ENCODE data around the gene KIF5B. TPM values are rescaled to one million over a fixed set of nuclear protein-coding genes. Genes with fewer than 3 reads are reported as not detected.
A peak's percentile ranks its signal among the peaks of the same experiment; 100 is the strongest.

KIF5B gene
- total and polyA plus RNA-seq, 2 of the 4 experiments (the other 2 are of a cell fraction): 33.5 to 68.5 TPM

- Histone ChIP-seq H2BK120ac (ENCODE audit: low read depth, low read length) (no peak overlapping the region), H3K56ac (ENCODE audit: extremely low read depth, insufficient read depth, low read length) (no peak overlapping the region), H3K4me1 (ENCODE audit: control insufficient read depth, insufficient read depth, low read length) (no peaks in the 10 kb centered on the region), H3K9me1 (ENCODE audit: insufficient read depth, low read length) (no peaks in the 10 kb centered on the region), H4K5ac (ENCODE audit: low read depth, low read length) (no peak overlapping the region), H3K9ac (ENCODE audit: low read depth, low read length) (no peak overlapping the region), H3K27me3 (ENCODE audit: control insufficient read depth, insufficient read depth, low read length) (peaks cover 4% of the 10 kb centered on the region; the same call in 1 of the 2 replicates), H2BK20ac (ENCODE audit: low read depth, low read length) (no peak overlapping the region), H3K36me3 (ENCODE audit: control insufficient read depth, insufficient read depth, low read length) (no peaks in the 10 kb centered on the region), H2AFZ (replicated peaks; ENCODE audit: low read length, poor library complexity) (peak overlapping the region; percentile 7), H3K4me3 (ENCODE audit: insufficient read depth, low read depth, low read length) (no peak overlapping the region), H2AK9ac (replicated peaks; ENCODE audit: low read depth, low read length, poor library complexity) (peak overlapping the region; percentile 15), H3K27ac (ENCODE audit: insufficient read depth, low read length) (no peak overlapping the region), H3K18ac (ENCODE audit: low read depth, low read length) (no peak overlapping the region), H4K8ac (ENCODE audit: low read depth in 2 of 2, low read length in 2 of 2) (no peak overlapping the region), H2AK5ac (ENCODE audit: low read depth, low read length) (no peak overlapping the region), H3K79me1 (ENCODE audit: low read depth in 1 of 2, low read length in 2 of 2) (no peaks in the 10 kb centered on the region), H2BK15ac (ENCODE audit: low read depth, low read length) (no peak overlapping the region), H2BK5ac (ENCODE audit: low read depth, low read length, poor library complexity, severe bottlenecking) (no peak overlapping the region), H3K4ac (ENCODE audit: low read depth, low read length) (no peak overlapping the region), H3K9me3 (ENCODE audit: control insufficient read depth, insufficient read depth, low read length) (no peaks in the 10 kb centered on the region), H3K14ac (replicated peaks; ENCODE audit: low read depth, low read length) (no peak overlapping the region), H3K23ac (ENCODE audit: low read depth, low read length) (no peak overlapping the region), H3K4me2 (ENCODE audit: low read depth, low read length) (no peak overlapping the region), H4K20me1 (ENCODE audit: insufficient read depth, low read length) (no peaks in the 10 kb centered on the region), H4K91ac (ENCODE audit: insufficient read depth, low read depth, low read length) (no peak overlapping the region)
- dilution Hi-C loops (cut with HindIII; ENCODE audit: low sequenced_read_pairs, unreplicated experiment): no loop called here
- ATAC-seq (ENCODE audit: low read depth) (no peak), DNase-seq (no peak)
- 60% methylated on average over 8 of the region's 12 CpGs; no CpG with 5 or more reads in 1 of the 2 experiments for WGBS, 2 experiments (ENCODE audit: extremely low coverage in 2 of 2, insufficient read length in 1 of 2)
- in situ Hi-C loops (cut with MboI; ENCODE audit: low sequenced_read_pairs): no loop called here
- ChIA-PET POLR2A (ENCODE audit: unreplicated experiment) (no interaction called here), CTCF (no interaction called here)
- no TSS peak for BruUV-seq (replicated peaks)
- intact Hi-C loops (cut with micrococcal nuclease): no loop called here
- TF ChIP-seq FOS (IDR thresholded peaks at IDR 0.05; ENCODE audit: low read depth, low read length): no peak
- TF ChIP-seq, protein P1, sequence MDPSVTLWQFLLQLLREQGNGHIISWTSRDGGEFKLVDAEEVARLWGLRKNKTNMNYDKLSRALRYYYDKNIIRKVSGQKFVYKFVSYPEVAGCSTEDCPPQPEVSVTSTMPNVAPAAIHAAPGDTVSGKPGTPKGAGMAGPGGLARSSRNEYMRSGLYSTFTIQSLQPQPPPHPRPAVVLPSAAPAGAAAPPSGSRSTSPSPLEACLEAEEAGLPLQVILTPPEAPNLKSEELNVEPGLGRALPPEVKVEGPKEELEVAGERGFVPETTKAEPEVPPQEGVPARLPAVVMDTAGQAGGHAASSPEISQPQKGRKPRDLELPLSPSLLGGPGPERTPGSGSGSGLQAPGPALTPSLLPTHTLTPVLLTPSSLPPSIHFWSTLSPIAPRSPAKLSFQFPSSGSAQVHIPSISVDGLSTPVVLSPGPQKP (IDR thresholded peaks at IDR 0.05; ENCODE audit: borderline replicate concordance, low read depth, low read length): no peak
- no peak for TF ChIP-seq POLR2A (IDR thresholded peaks at IDR 0.05; ENCODE audit: low read depth, low read length)
- TF ChIP-seq, protein P2, sequence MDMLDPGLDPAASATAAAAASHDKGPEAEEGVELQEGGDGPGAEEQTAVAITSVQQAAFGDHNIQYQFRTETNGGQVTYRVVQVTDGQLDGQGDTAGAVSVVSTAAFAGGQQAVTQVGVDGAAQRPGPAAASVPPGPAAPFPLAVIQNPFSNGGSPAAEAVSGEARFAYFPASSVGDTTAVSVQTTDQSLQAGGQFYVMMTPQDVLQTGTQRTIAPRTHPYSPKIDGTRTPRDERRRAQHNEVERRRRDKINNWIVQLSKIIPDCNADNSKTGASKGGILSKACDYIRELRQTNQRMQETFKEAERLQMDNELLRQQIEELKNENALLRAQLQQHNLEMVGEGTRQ (IDR thresholded peaks at IDR 0.05; ENCODE audit: low read depth, low read length): no peak
- no peak for TF ChIP-seq RCOR1 (IDR thresholded peaks at IDR 0.05; ENCODE audit: insufficient replicate concordance, low read length)
- no peak for TF ChIP-seq SMC3 (IDR thresholded peaks at IDR 0.05; ENCODE audit: low read depth, low read length)
- TF ChIP-seq RFX5 (IDR thresholded peaks at IDR 0.05; ENCODE audit: low read depth, low read length): no peak
- TF ChIP-seq CEBPB (IDR thresholded peaks at IDR 0.05; ENCODE audit: low read depth, low read length): no peak
- TF ChIP-seq NFE2L2 (IDR thresholded peaks at IDR 0.05; ENCODE audit: low read depth, low read length): no peak
- TF ChIP-seq MAFK (IDR thresholded peaks at IDR 0.05; ENCODE audit: low read depth, low read length): no peak
- TF ChIP-seq, protein P3, sequence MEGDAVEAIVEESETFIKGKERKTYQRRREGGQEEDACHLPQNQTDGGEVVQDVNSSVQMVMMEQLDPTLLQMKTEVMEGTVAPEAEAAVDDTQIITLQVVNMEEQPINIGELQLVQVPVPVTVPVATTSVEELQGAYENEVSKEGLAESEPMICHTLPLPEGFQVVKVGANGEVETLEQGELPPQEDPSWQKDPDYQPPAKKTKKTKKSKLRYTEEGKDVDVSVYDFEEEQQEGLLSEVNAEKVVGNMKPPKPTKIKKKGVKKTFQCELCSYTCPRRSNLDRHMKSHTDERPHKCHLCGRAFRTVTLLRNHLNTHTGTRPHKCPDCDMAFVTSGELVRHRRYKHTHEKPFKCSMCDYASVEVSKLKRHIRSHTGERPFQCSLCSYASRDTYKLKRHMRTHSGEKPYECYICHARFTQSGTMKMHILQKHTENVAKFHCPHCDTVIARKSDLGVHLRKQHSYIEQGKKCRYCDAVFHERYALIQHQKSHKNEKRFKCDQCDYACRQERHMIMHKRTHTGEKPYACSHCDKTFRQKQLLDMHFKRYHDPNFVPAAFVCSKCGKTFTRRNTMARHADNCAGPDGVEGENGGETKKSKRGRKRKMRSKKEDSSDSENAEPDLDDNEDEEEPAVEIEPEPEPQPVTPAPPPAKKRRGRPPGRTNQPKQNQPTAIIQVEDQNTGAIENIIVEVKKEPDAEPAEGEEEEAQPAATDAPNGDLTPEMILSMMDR (conservative IDR thresholded peaks at IDR 0.05; ENCODE audit: low read depth, low read length): no peak
- TF ChIP-seq MAZ (IDR thresholded peaks at IDR 0.05; ENCODE audit: borderline replicate concordance, low read depth, low read length): no peak
- TF ChIP-seq MXI1 (IDR thresholded peaks at IDR 0.05; ENCODE audit: borderline replicate concordance, low read depth, low read length): no peak
- no peak for TF ChIP-seq RAD21 (IDR thresholded peaks at IDR 0.05; ENCODE audit: low read length)
These were observed 12.3 kb upstream of the KIF5B start for GRCh38 chr10:32068569-32068968.
